ENCODE results near the gene FBXW8. TPM values are rescaled to one million over a fixed set of nuclear protein-coding genes. Genes with fewer than 3 reads are reported as not detected.

FBXW8 gene
- polyA plus RNA-seq, 3 donors, result 2.0 to 5.2 (median 2.7) TPM

DNA sequence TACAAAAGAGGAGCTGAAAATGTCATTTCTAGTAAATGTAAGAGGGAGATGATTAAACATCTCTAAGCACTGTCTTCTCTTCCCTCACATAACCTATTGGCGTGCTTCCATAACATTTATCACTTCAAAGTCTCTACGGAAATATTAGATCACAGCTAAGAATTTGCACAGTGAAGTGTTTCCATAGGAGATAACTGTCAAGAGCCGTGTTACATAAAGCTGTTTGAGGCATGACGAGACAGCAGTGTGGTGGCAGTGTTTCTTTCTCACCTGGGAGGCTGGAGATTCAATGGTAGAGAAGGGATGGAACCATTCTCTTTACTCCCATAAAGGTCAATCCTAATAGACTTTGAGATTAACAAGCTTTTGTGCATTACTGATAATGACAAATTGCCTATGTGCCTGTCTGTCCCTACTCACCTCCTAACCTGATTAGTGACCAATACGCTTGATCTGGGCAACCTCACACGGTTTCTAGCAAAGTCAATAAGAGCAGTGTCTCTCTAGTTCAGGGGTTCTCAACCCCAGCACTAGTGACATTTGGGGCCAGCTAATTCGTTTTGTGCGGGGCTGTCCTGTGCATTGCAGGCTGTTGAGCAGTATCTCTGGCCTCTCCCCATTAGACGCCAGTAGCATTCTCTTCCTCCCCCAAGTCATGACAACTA is 35.3 kb downstream of the FBXW8 start:
- peaks cover 0 to 2% (median 1%) of the 10 kb centered on the region in 3 donors for H3K27me3 Mint-ChIP-seq (ENCODE audit: low read depth in 3 of 3)

DNA sequence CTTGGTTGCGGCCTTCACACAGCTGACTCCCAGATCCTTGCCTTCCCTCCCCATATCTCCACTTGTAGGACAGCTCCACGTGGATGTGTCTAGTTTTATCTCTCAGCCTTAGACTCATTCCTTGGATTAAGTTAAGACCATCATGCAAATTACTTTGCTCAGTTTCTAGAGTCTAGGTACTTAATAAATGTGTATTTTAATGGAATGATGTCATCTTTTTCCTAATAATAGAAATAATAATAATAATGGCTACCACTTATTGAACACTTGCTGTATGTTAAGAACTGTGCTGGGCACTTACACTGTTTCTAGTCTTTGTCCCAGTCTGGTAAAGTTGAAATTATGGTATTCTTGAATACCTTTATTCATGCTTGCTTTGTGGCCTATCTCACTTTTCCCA is 37.5 kb downstream of the FBXW8 start:
- H3K36me3 Mint-ChIP-seq, result peaks cover 45 to 50% of the 10 kb centered on the region in 2 donors
- peaks cover 27 to 57% of the 10 kb centered on the region in 2 donors for H3K36me3 ChIP-seq (replicated peaks in 1 of 2; ENCODE audit: control insufficient read depth in 1 of 2, insufficient read depth in 2 of 2, low read length in 2 of 2)
- WGBS (ENCODE audit: insufficient coverage), result no CpG with 5 or more reads among the region's 2 CpGs

More for the DNA sequence above, 35.3 kb downstream of the FBXW8 start:
- Histone ChIP-seq H3K4me1 (ENCODE audit: control insufficient read depth in 1 of 2, insufficient read depth in 2 of 2, low read length in 2 of 2) (no peaks in the 10 kb centered on the region), H3K9me3 (replicated peaks in 1 of 2; ENCODE audit: control insufficient read depth in 1 of 2, insufficient read depth in 1 of 2, low read length in 2 of 2) (peaks cover 7 to 10% of the 10 kb centered on the region in 2 donors), H3K4me3 (replicated peaks in 1 of 3; ENCODE audit: low read depth in 2 of 3, low read length in 3 of 3) (no peak overlapping the region), H3K36me3 (replicated peaks in 1 of 2; ENCODE audit: control insufficient read depth in 1 of 2, insufficient read depth in 2 of 2, low read length in 2 of 2) (peaks cover 27 to 56% of the 10 kb centered on the region in 2 donors), H3K9ac (ENCODE audit: insufficient read depth, low read length, poor library complexity, severe bottlenecking) (no peak overlapping the region), H4K20me1 (ENCODE audit: insufficient read depth, low read length) (no peaks in the 10 kb centered on the region), H2AFZ (ENCODE audit: insufficient read depth, low read depth, low read length, poor library complexity, severe bottlenecking) (no peak overlapping the region), H3K4me2 (replicated peaks; ENCODE audit: extremely low read depth, low read length, poor library complexity, severe bottlenecking) (no peak overlapping the region), H3K27ac (ENCODE audit: low read depth in 1 of 2, low read length in 2 of 2) (no peak overlapping the region), H3K27me3 (ENCODE audit: control insufficient read depth in 2 of 2, insufficient read depth in 2 of 2, low read length in 2 of 2) (no peaks in the 10 kb centered on the region), H3K79me2 (ENCODE audit: insufficient read depth, low read length) (no peaks in the 10 kb centered on the region)
- 100% methylated on average over 5 of the region's 9 CpGs for WGBS (ENCODE audit: insufficient coverage)
- no peaks in the 10 kb centered on the region for H3K4me1 Mint-ChIP-seq
- peaks cover 0 to 15% (median 12%) of the 10 kb centered on the region in 7 donors for H3K9me3 Mint-ChIP-seq
- TF ChIP-seq, protein P1, sequence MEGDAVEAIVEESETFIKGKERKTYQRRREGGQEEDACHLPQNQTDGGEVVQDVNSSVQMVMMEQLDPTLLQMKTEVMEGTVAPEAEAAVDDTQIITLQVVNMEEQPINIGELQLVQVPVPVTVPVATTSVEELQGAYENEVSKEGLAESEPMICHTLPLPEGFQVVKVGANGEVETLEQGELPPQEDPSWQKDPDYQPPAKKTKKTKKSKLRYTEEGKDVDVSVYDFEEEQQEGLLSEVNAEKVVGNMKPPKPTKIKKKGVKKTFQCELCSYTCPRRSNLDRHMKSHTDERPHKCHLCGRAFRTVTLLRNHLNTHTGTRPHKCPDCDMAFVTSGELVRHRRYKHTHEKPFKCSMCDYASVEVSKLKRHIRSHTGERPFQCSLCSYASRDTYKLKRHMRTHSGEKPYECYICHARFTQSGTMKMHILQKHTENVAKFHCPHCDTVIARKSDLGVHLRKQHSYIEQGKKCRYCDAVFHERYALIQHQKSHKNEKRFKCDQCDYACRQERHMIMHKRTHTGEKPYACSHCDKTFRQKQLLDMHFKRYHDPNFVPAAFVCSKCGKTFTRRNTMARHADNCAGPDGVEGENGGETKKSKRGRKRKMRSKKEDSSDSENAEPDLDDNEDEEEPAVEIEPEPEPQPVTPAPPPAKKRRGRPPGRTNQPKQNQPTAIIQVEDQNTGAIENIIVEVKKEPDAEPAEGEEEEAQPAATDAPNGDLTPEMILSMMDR (IDR thresholded peaks at IDR 0.05), result no peak
- intact Hi-C loops (cut with micrococcal nuclease), result no loop called here
- H3K27ac Mint-ChIP-seq, result peak overlapping the region in 1 of 7 donors; percentile 58
- peaks cover 51 to 60% of the 10 kb centered on the region in 2 donors for H3K36me3 Mint-ChIP-seq
- no peak for DNase-seq
- no peak overlapping the region for H3K4me3 Mint-ChIP-seq

More for the DNA sequence above, 37.5 kb downstream of the FBXW8 start:
- Mint-ChIP-seq H3K9me3 (peaks cover 0 to 4% (median 2%) of the 10 kb centered on the region in 7 donors), H3K4me3 (no peak overlapping the region), H3K27me3 (ENCODE audit: low read depth in 3 of 3) (peaks cover 0 to 2% (median 0%) of the 10 kb centered on the region in 3 donors), H3K4me1 (no peaks in the 10 kb centered on the region), H3K27ac (peak overlapping the region in 2 of 7 donors; percentile 30 to 51)
- Histone ChIP-seq H3K79me2 (ENCODE audit: insufficient read depth, low read length) (no peaks in the 10 kb centered on the region), H3K9ac (ENCODE audit: insufficient read depth, low read length, poor library complexity, severe bottlenecking) (no peak overlapping the region), H3K4me3 (replicated peaks in 1 of 3; ENCODE audit: low read depth in 2 of 3, low read length in 3 of 3) (no peak overlapping the region), H3K9me3 (replicated peaks in 1 of 2; ENCODE audit: control insufficient read depth in 1 of 2, insufficient read depth in 1 of 2, low read length in 2 of 2) (peaks cover 3 to 6% of the 10 kb centered on the region in 2 donors), H3K27ac (ENCODE audit: low read depth in 1 of 2, low read length in 2 of 2) (no peak overlapping the region), H3K4me2 (replicated peaks; ENCODE audit: extremely low read depth, low read length, poor library complexity, severe bottlenecking) (no peak overlapping the region), H3K27me3 (ENCODE audit: control insufficient read depth in 2 of 2, insufficient read depth in 2 of 2, low read length in 2 of 2) (no peaks in the 10 kb centered on the region), H3K4me1 (ENCODE audit: control insufficient read depth in 1 of 2, insufficient read depth in 2 of 2, low read length in 2 of 2) (no peaks in the 10 kb centered on the region), H2AFZ (ENCODE audit: insufficient read depth, low read depth, low read length, poor library complexity, severe bottlenecking) (no peak overlapping the region), H4K20me1 (ENCODE audit: insufficient read depth, low read length) (no peaks in the 10 kb centered on the region)
- intact Hi-C loops (cut with micrococcal nuclease), result no loop called here
- TF ChIP-seq, protein P1 (IDR thresholded peaks at IDR 0.05), result no peak
- DNase-seq, result no peak

All from CD14-positive monocyte (primary cell).